ENCODE measurements around the gene KCTD5. TPM values are rescaled to one million over a fixed set of nuclear protein-coding genes. Genes with fewer than 3 reads are reported as not detected.
"Not testable (repeated sequence)": the region's sequence is repeated elsewhere in the genome, so short reads cannot be mapped to it uniquely, and the experiment has no call there.

KCTD5 gene
- total RNA-seq, 4 donors from 2014 or later: 4.6 to 21.6 (median 12.7) TPM

GRCh38 chr16:2664574-2664982 lies 17.7 kb upstream of the KCTD5 start:
- H3K4me3 ChIP-seq: no peak overlapping the region
- no peak for TF ChIP-seq CTCF (IDR thresholded peaks at IDR 0.05)
- TF ChIP-seq POLR2A (IDR thresholded peaks at IDR 0.05): no peak
- H3K36me3 ChIP-seq: no peaks in the 10 kb centered on the region
- H3K27me3 ChIP-seq: no peaks in the 10 kb centered on the region
- intact Hi-C loops (cut with DNase I; ENCODE audit: low total_unique reads): no loop called here
- H3K4me1 ChIP-seq: peaks cover 0 to 7% of the 10 kb centered on the region in 2 donors
- H3K9me3 ChIP-seq: no peaks in the 10 kb centered on the region
- no peak for DNase-seq
- H3K27ac ChIP-seq: peak overlapping the region; percentile 89 to 91

- DNase-seq; H3K4me3 ChIP-seq; H3K9me3 ChIP-seq; intact Hi-C loops (cut with DNase I; ENCODE audit: low total_unique reads); H3K27me3 ChIP-seq; H3K4me1 ChIP-seq; H3K36me3 ChIP-seq: not testable (repeated sequence)
- peak overlapping the region in 1 of 2 donors; percentile 91 for H3K27ac ChIP-seq
These were observed 15.7 kb upstream of the KCTD5 start for GRCh38 chr16:2666671-2667070.

- H3K9me3 ChIP-seq; H3K4me1 ChIP-seq; intact Hi-C loops (cut with DNase I; ENCODE audit: low total_unique reads); H3K27me3 ChIP-seq; H3K36me3 ChIP-seq; DNase-seq: not testable (repeated sequence)
- peak overlapping the region in 1 of 2 donors; percentile 18 for H3K4me3 ChIP-seq
- H3K27ac ChIP-seq: peak overlapping the region; percentile 57 to 59
These were observed 12.7 kb upstream of the KCTD5 start for GRCh38 chr16:2669587-2669986.

GRCh38 chr16:2670017-2670416 lies 12.3 kb upstream of the KCTD5 start:
- H3K9me3 ChIP-seq; intact Hi-C loops (cut with DNase I; ENCODE audit: low total_unique reads); H3K27me3 ChIP-seq; H3K4me1 ChIP-seq; H3K36me3 ChIP-seq: not testable (repeated sequence)
- peak overlapping the region in 1 of 2 donors; percentile 18 for H3K4me3 ChIP-seq
- TF ChIP-seq CTCF (IDR thresholded peaks at IDR 0.05): peak; percentile 64 to 79 (median 74)
- DNase-seq: peak; percentile 76 to 78
- H3K27ac ChIP-seq: peak overlapping the region; percentile 57 to 59

- intact Hi-C loops (cut with DNase I; ENCODE audit: low total_unique reads); H3K27me3 ChIP-seq; H3K36me3 ChIP-seq; H3K4me3 ChIP-seq; H3K9me3 ChIP-seq; DNase-seq; H3K27ac ChIP-seq; H3K4me1 ChIP-seq: not testable (repeated sequence)
These were observed 11.1 kb upstream of the KCTD5 start for GRCh38 chr16:2671193-2671592.

- no peak for DNase-seq
- Histone ChIP-seq H3K4me3 (no peak overlapping the region), H3K27me3 (no peaks in the 10 kb centered on the region), H3K27ac (no peak overlapping the region), H3K9me3 (no peaks in the 10 kb centered on the region), H3K4me1 (peaks cover 0 to 3% of the 10 kb centered on the region in 2 donors), H3K36me3 (no peaks in the 10 kb centered on the region)
- intact Hi-C loops (cut with DNase I; ENCODE audit: low total_unique reads): no loop called here
- TF ChIP-seq CTCF (IDR thresholded peaks at IDR 0.05) (no peak), POLR2A (IDR thresholded peaks at IDR 0.05) (no peak)
These were observed 10.6 kb upstream of the KCTD5 start for GRCh38 chr16:2671741-2672140.
